Psoas muscle (tissue), 8 donors: ENCODE data around the gene SHE. TPM values are rescaled to one million over a fixed set of nuclear protein-coding genes. Genes with fewer than 3 reads are reported as not detected.

Experiments used
- ATAC-seq, 4 donors: fragments of 200-7000 bp; cut with Tn5 transposase; one replicate each; pipeline ENCODE4 v1.9.1; 2020; ENCODE audit warnings: moderate library complexity in 3 of 4, mild to moderate bottlenecking in 2 of 4
- DNase-seq, 2 donors: peaks; one replicate each; pipeline ENCODE4 v3.0.0-alpha.2; 2020
- H3K27ac ChIP-seq: fragments of 200-600 bp; one replicate; pipeline ENCODE4 v1.8.0; 2022
- H3K27me3 ChIP-seq, 3 donors: fragments of 200-600 bp in 1 of 3; one replicate each; pipeline versions ENCODE4 v1.6.1 to v1.8.0; 2013 to 2022; ENCODE audit warnings: low read length in 2 of 3, mild to moderate bottlenecking in 2 of 3, moderate library complexity in 1 of 3; ENCODE audit not compliant: insufficient read depth in 3 of 3
- H3K36me3 ChIP-seq, 2 donors: fragments of 200-600 bp in 1 of 2; one replicate each; pipeline versions ENCODE4 v1.6.1 to v1.8.0; 2013 to 2022; ENCODE audit warnings: low read depth in 1 of 2, mild to moderate bottlenecking in 1 of 2, moderate library complexity in 1 of 2; ENCODE audit not compliant: insufficient read depth in 1 of 2
- H3K4me1 ChIP-seq: fragments of 200-600 bp; one replicate; pipeline ENCODE4 v1.8.0; 2022
- H3K4me3 ChIP-seq: fragments of 200-600 bp; one replicate; pipeline ENCODE4 v1.8.0; 2022; ENCODE audit warnings: mild to moderate bottlenecking
- H3K9me3 ChIP-seq: fragments of 200-600 bp; one replicate; pipeline ENCODE4 v1.8.0; 2022
- WGBS, 3 donors: extraction: QIAGEN DNeasy Blood & Tissue Kit; methylation state at CpG; one replicate each; pipeline versions ENCODE4 v1.1.6 to v1.1.7; 2013; 5-methylcytosine and 5-hydroxymethylcytosine counted together
- intact Hi-C, 2 donors: fragments of 100-400 bp; cut with DNase I; formaldehyde crosslinking; loops; one replicate each; pipeline versions ENCODE4 v1.11.0 to v1.14.2; 2022
- polyA plus RNA-seq, 3 donors: library from polyadenylated mRNA; stranded (reverse); fragments of 200-250 nt; gene quantifications; one replicate each; pipeline ENCODE4 v1.2.3, GENCODE V29; 2013
- total RNA-seq, 4 donors: library from RNA; stranded (reverse); fragmentation: NEBNext Ultra II Directional in 2 of 4; extraction: Animal tissue kit (Norgen Biotek cat#: 25700) in 2 of 4; gene quantifications; one replicate each; pipeline versions ENCODE4 v1.2.1 to v1.2.4, GENCODE V29; 2021 to 2023
- TF ChIP-seq, protein P1 (sequence below): fragments of 200-600 bp; IDR thresholded peaks from one replicate; pipeline ENCODE4 v1.8.0; 2022; ENCODE audit warnings: antibody characterized with exemption
- donor health status: healthy with polysubstance abuse.
- donor health status: DM: no; HTN: no; CAD: no; lungs with moderate emphysema.
- donor health status: Bipolar disorder and iron deficiency.
- donor health status: healthy.
- donor health status: DM: yes; HTN: yes; CAD: no.
- donor health status: DM: no; HTN: no; CAD: no.
- donor health status: DM: no; HTN: no; CAD: no.
- donor health status: DM: yes; HTN: yes; CAD: no.

SHE gene
- total and polyA plus RNA-seq, 7 donors, result 4.0 to 7.4 (median 6.2) TPM

DNA sequence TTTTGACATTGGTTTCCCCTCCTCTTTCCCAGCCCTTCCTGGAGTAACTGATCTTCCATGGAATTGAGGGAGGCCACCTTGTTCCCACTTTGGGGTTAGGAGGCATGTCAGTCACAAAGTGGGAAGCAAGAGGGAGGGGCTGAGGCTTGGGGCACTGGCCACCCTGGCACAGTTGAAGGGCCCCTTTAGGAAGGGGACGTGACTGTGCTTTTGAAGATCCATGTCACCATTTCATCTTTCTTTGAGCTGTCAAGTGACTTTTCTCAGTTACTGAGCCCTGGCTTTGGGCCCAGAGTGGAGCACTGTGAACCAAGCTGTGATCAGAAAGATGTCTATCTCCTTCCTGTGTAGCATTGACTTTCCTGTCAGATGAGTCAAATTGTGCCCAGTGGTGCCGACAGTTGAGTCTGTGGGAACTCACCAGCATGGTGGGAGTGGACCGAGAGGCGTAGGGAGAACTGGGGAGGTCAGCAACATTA is 38.7 kb downstream of the SHE start:
- whole genome bisulfite sequencing, 3 donors, result 57 to 76% (median 67%) methylated on average over 4 of the region's 4 CpGs
- H3K36me3 ChIP-seq, result peaks cover 5 to 97% of the 10 kb centered on the region in 2 donors
- DNase-seq (no peak), ATAC-seq (peak in 3 of 4 donors; percentile 16 to 27 (median 17))
- H3K27ac ChIP-seq, result peak overlapping the region; percentile 53
- H3K4me1 ChIP-seq, result peaks cover 6% of the 10 kb centered on the region
- intact Hi-C loops, result no loop called here
- no peaks in the 10 kb centered on the region for H3K27me3 ChIP-seq
- H3K9me3 ChIP-seq, result no peaks in the 10 kb centered on the region
- H3K4me3 ChIP-seq, result no peak overlapping the region
- TF ChIP-seq, protein P1, sequence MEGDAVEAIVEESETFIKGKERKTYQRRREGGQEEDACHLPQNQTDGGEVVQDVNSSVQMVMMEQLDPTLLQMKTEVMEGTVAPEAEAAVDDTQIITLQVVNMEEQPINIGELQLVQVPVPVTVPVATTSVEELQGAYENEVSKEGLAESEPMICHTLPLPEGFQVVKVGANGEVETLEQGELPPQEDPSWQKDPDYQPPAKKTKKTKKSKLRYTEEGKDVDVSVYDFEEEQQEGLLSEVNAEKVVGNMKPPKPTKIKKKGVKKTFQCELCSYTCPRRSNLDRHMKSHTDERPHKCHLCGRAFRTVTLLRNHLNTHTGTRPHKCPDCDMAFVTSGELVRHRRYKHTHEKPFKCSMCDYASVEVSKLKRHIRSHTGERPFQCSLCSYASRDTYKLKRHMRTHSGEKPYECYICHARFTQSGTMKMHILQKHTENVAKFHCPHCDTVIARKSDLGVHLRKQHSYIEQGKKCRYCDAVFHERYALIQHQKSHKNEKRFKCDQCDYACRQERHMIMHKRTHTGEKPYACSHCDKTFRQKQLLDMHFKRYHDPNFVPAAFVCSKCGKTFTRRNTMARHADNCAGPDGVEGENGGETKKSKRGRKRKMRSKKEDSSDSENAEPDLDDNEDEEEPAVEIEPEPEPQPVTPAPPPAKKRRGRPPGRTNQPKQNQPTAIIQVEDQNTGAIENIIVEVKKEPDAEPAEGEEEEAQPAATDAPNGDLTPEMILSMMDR, result no peak

DNA sequence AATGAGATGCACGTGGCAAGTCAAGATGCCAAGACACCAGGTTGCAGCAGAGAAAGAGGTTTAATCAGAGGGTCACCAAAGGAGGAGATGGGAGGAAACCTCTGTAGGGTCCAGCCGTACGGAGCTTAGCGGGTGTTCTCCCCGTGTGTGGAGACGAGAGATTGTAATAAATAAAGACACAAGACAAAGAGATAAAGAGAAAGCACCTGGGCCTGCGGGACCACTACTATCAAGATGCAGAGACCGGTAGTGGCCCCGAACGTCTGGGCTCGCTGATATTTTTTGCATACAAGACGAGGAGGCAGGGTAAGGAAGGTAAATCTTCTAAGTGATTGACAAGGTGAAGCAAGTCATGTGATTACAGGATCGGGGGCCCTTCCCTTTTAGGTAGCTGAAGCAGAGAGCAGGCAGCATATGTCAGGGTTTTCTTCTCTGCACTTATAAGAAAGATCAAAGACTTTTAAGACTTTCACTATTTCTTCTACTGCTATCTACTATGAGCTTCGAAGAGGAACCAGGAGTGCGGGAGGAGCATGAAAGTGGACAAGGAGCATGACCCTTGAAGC is 41.4 kb downstream of the SHE start:
- Histone ChIP-seq H3K4me3 (no peak overlapping the region), H3K4me1 (peaks cover 6% of the 10 kb centered on the region), H3K27me3 (no peaks in the 10 kb centered on the region), H3K9me3 (no peaks in the 10 kb centered on the region), H3K27ac (no peak overlapping the region), H3K36me3 (peaks cover 8 to 97% of the 10 kb centered on the region in 2 donors)
- TF ChIP-seq, protein P1, result no peak
- intact Hi-C loops, result no loop called here
- 76 to 81% (median 80%) methylated on average over 15 of the region's 15 CpGs for WGBS, 3 donors
- DNase-seq (no peak), ATAC-seq (no peak)

- ATAC-seq (peak in 1 of 4 donors; percentile 20), DNase-seq (no peak)
- intact Hi-C loops, result no loop called here
- Histone ChIP-seq H3K4me1 (peaks cover 6% of the 10 kb centered on the region), H3K27me3 (no peaks in the 10 kb centered on the region), H3K4me3 (no peak overlapping the region), H3K9me3 (no peaks in the 10 kb centered on the region), H3K27ac (no peak overlapping the region), H3K36me3 (peaks cover 4 to 98% of the 10 kb centered on the region in 2 donors)
- TF ChIP-seq, protein P1, result no peak
These were observed 43.1 kb downstream of the SHE start for GRCh38 chr1:154459080-154459479.

DNA sequence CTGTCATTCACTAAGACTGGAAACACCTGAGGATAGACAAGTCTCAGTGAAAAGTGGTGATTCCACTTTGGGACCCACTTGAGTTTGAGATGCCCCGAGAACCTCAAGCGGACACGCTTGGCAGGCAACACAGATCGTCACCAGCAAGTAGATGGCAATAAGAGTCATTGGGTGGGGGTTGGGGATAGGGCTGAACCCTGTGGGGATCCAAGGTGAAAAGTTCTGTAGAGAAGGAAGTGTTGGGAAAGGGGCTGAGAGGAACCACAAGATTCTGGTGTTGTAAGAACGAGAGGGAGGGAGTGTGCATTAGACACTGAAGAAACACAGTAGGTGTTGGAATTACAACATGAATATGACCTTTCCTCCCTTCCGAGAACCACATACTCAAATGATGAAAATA is 45.6 kb downstream of the SHE start:
- ATAC-seq (peak in 2 of 4 donors; percentile 4 to 31), DNase-seq (no peak)
- TF ChIP-seq, protein P1, result no peak
- H3K27me3 ChIP-seq, result no peaks in the 10 kb centered on the region
- peaks cover 4 to 100% of the 10 kb centered on the region in 2 donors for H3K36me3 ChIP-seq
- WGBS, 3 donors, result 93 to 94% (median 93%) methylated on average over 6 of the region's 6 CpGs
- intact Hi-C loops, result no loop called here
- H3K27ac ChIP-seq, result no peak overlapping the region
- no peaks in the 10 kb centered on the region for H3K9me3 ChIP-seq
- no peaks in the 10 kb centered on the region for H3K4me1 ChIP-seq
- no peak overlapping the region for H3K4me3 ChIP-seq
